Spinal cord (tissue), 10 donors: ENCODE data around the gene B4GALT6. TPM values are rescaled to one million over a fixed set of nuclear protein-coding genes. Genes with fewer than 3 reads are reported as not detected.

Experiments
- DNase-seq, 6 donors: peaks; one replicate each; pipeline versions ENCODE4 v3.0.0 to v3.0.0-alpha.2; 2013 to 2015; ENCODE audit warnings: low spot score in 6 of 6, low read depth in 4 of 6
- H3K27ac ChIP-seq: one replicate; pipeline ENCODE4 v1.5.1; 2013; ENCODE audit warnings: low read depth, low read length, control low read depth
- H3K27me3 ChIP-seq: one replicate; pipeline ENCODE4 v1.6.1; 2013; ENCODE audit warnings: low read length; ENCODE audit not compliant: control insufficient read depth, insufficient read depth
- H3K36me3 ChIP-seq: one replicate; pipeline ENCODE4 v1.6.1; 2013; ENCODE audit warnings: low read length; ENCODE audit not compliant: control insufficient read depth, insufficient read depth
- H3K4me1 ChIP-seq: one replicate; pipeline ENCODE4 v1.6.1; 2013; ENCODE audit warnings: low read length; ENCODE audit not compliant: control insufficient read depth, insufficient read depth
- H3K4me3 ChIP-seq: one replicate; pipeline ENCODE4 v1.5.1; 2013; ENCODE audit warnings: low read depth, low read length, control low read depth
- H3K9me3 ChIP-seq: one replicate; pipeline ENCODE4 v1.6.1; 2013; ENCODE audit warnings: low read length; ENCODE audit not compliant: control insufficient read depth, insufficient read depth
- WGBS: methylation state at CpG from one replicate; pipeline ENCODE4 v1.1.5; 2013; ENCODE audit warnings: missing lambda C conversion rate; ENCODE audit not compliant: insufficient coverage; 5-methylcytosine and 5-hydroxymethylcytosine counted together
- polyA plus RNA-seq, 2 donors: library from polyadenylated mRNA; unstranded; fragments of 120-200 nt; gene quantifications; one replicate each; pipeline ENCODE4 v1.2.1, GENCODE V29; 2013; ENCODE audit not compliant: insufficient read length in 2 of 2
- total RNA-seq, 2 donors: library from RNA; depleted of rRNA in 1 of 2; stranded (reverse); fragments of 120-200 nt in 1 of 2; fragments of >200 nt in 1 of 2; gene quantifications; one replicate each; pipeline versions ENCODE4 v1.2.3 to v1.2.4, GENCODE V29; 2013 to 2014
- donor health status: healthy.

The B4GALT6 gene
- total and polyA plus RNA-seq, 4 donors = 15.2 to 54.6 (median 46.9) TPM

DNA sequence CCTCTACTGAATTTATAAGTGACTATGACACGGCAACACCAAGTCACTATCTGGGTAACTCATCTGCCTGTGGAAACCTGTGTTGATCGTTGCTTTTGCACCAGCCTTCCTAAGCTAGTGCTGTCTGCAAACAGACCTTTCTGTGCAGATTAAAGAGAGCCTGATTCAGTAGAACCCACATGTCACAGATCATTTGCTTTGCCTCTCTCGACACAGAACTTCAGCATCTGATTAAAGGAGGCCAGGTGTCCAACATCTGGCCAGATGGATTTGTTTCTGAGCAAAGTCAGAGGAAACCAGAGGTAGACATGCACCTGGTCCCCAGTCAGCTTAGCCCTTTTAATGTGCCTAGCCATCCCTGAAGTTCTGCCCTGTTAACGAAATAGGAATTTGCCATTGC lies 107.7 kb downstream of the B4GALT6 start:
- H3K4me3 ChIP-seq = no peak overlapping the region
- 24% methylated on average over 3 of the region's 4 CpGs for WGBS

DNA sequence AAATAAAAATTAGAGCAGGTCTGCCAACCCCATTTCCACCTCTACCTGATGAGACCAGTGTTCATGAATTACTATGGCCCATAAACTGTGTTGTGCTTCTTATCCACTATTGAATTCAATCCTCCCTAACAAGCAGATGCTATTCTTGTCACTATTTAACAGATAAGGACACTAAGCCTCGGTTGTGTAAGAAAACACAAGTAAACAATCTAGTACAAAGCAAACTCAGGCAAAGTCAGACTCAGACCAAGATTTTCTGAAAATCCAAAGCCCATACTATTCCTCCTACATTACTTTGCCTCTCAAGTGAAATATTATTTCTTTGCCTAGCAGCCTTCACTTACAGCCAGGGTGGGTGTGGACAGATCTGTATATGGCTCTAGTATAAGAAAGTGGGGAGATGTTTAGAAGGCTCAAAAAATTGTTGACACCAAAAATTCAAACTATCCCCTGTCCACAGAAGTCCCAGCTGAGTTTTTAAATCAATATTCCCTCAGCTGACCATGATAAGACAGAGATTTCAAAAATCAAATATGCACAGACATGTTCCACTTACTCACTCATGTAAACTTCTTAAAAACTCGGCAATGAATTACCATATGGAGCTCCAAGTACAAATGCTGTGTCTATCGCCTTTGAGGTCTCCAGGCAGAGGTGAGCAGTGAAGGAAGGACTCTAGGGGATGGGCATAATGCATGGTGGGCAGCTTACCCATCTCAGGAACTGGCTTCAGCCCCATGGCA lies 108.7 kb downstream of the B4GALT6 start:
- Histone ChIP-seq H3K4me1 (peaks cover 3% of the 10 kb centered on the region), H3K4me3 (no peak overlapping the region), H3K36me3 (no peaks in the 10 kb centered on the region), H3K27ac (no peak overlapping the region), H3K9me3 (no peaks in the 10 kb centered on the region), H3K27me3 (no peaks in the 10 kb centered on the region)
- WGBS = 100% methylated on average over 1 of the region's 3 CpGs
- DNase-seq = no peak

More for the DNA sequence above, 107.7 kb downstream of the B4GALT6 start:
- H3K36me3 ChIP-seq = no peaks in the 10 kb centered on the region
- H3K9me3 ChIP-seq = no peaks in the 10 kb centered on the region
- H3K27ac ChIP-seq = no peak overlapping the region
- DNase-seq = no peak
- H3K27me3 ChIP-seq = no peaks in the 10 kb centered on the region
- peaks cover 3% of the 10 kb centered on the region for H3K4me1 ChIP-seq

DNA sequence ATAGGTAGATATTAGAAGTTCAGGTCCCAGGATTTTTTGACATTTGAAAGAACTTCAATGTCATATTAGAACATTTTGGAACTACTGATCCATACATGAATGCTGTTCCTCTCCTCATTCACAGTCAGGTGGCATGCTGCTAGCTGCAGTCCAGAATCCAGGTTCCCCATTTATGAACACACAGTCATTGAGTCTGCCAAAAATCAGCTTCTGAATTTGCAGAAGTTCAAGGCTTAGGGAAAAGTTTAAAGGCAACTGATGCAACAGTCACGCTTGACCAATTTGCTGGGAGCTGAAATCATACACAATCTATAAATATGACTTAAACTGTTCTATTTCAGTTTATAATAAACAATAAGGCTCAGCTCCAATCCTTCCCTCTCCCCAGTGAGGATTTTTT lies 110.0 kb downstream of the B4GALT6 start:
- H3K27ac ChIP-seq = no peak overlapping the region
- DNase-seq = no peak
- no peaks in the 10 kb centered on the region for H3K9me3 ChIP-seq
- no peaks in the 10 kb centered on the region for H3K36me3 ChIP-seq
- H3K27me3 ChIP-seq = no peaks in the 10 kb centered on the region
- no peak overlapping the region for H3K4me3 ChIP-seq
- peaks cover 3% of the 10 kb centered on the region for H3K4me1 ChIP-seq
- no CpG with 5 or more reads among the region's 1 CpG for WGBS

Other genes starting within 250 kb of the B4GALT6 start
- under 1 TPM in 1 of 2 donors, not detected in 1; under 0.01 TPM for gene DSG3, start 236.8 kb downstream of the B4GALT6 start, total RNA-seq
- gene DSG3, start 236.8 kb downstream of the B4GALT6 start, polyA plus RNA-seq = not detected
- 10 to 100 TPM; 12.2 to 34.2 TPM for gene DSG2, start 186.4 kb downstream of the B4GALT6 start, total RNA-seq
- gene DSG2, start 186.4 kb downstream of the B4GALT6 start, polyA plus RNA-seq = 1 to 10 TPM; 1.3 to 6.4 TPM
- 1,000 to 10,000 TPM in 1 of 2 donors, not detected in 1; 7,204 TPM for gene TTR, start 92.7 kb downstream of the B4GALT6 start, total RNA-seq
- gene TTR, start 92.7 kb downstream of the B4GALT6 start, polyA plus RNA-seq = under 1 TPM; 0.27 to 0.41 TPM
- under 1 TPM; 0.22 to 0.59 TPM for gene SLC25A52, start 76.3 kb upstream of the B4GALT6 start, total RNA-seq
- under 1 TPM; 0.30 to 0.81 TPM for gene SLC25A52, start 76.3 kb upstream of the B4GALT6 start, polyA plus RNA-seq